Stromal cell of bone marrow (primary cell): Measurements from ENCODE around the gene ADGRF1.
"Not testable (repeated sequence)": the region's sequence is repeated elsewhere in the genome, so short reads cannot be mapped to it uniquely, and the experiment has no call there.

Experiments used
- DNase-seq: peaks from one replicate; pipeline ENCODE4 v3.0.0-alpha.2; 2012; ENCODE audit warnings: low read depth

The ADGRF1 gene

DNA sequence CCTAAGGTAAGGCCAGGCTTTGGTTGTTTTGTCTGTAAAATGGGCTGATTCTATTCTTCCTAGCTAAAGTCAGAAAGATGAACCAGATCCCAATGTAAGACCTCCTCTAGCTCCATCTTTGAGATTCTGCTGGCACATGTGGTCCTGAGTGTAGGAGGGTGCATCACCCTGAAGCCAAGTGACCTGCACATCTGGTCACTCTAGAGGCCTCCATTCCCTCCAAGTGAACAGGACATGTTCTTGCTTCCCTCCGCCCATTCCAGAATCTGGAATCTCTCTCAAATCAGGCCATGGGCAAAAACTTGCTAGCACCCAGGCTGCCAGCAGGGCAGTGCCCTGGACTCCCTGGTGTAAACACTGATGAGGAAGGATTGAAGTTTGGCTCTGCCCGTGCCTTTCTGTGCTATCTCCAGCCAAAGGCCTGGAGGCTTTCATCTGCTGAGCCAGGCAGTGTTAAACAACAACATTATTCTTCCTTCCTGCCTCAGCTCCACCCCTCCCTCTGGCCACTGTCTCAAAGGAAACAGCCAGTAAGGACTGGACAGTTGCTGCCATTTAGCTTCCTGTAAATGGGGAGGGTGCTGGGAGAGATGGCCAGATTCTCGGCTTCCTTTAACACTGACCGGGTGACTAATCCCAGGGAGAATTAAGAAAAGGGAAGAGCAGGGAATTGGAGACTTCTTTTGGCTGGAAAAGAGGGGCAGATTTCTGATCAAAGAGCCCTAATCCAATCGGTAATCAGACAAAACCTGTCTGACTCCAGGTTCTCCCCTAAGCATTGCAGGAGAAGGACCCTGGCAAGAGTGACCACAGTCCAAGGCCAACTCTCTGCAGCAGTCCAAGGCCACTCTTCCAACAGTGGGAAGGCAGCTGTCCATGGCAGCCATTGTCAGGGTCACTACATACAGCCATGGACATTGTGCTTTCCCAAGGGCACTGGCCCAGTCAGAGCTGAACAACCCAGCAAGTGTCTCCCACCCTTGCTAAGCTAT is 19.5 kb upstream of the ADGRF1 start:
- DNase-seq = no peak

DNA sequence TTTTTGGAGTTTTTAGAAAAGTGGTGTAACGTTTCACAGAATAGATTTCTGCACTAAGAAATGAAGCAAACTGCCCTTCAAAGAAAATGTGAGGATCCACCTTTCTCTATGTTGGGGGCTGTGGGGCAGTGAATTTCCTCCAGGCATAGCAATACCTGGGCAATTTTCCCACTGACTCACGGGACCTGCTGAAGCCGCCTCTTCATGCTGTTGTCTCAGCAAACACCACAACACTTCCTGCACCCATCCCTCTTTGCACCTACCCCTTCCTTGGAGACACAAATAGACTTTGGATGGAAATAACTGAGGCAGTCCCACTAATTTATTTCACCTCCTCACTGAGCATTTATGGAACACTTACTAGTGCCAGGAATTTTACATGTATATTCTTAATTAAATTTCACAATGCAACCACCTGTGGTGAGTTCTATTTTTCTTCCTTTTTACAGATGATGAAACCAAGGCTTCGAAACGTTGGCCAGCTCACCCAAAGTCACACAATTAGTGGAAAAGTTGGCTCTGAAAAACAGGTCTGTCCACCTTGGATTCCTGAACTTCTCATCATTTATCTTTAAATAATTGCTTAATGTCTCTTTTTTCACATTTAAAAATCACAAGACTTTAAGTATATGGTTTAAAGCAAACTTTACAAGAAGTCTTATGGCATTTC is 17.2 kb upstream of the ADGRF1 start:
- no peak for DNase-seq

DNA sequence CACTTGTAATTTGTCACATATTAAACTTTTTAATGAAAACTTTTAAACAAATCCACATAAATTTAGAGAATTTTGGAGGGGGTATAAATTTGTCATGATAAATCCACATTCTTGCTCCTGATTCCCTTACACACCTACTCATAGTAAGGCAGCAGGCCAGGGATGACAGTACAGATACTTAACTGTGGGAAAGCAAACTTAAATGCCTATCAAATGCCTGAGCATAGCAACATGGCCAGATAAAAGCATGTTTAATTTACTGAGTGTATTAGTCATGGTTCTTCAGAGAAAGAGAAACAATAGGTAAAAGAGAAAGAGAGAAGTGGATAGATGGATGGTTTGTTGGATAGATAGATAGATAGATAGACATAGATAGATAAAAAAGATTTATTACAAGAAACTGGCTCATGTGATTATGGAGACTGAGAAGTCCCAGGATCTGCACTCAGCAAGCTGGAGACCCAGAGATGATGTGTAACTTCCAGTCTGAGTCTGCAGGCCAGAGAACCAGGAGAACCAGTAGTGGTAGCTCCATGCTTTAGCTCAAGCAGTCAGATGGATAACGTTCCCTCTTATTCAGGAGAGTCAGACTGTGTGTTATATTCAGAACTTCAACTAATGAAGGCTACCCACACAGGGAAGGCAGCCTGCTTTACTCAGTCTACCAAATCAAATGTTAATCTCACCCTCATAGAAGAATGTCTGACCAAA is 15.9 kb upstream of the ADGRF1 start:
- DNase-seq = no peak

DNA sequence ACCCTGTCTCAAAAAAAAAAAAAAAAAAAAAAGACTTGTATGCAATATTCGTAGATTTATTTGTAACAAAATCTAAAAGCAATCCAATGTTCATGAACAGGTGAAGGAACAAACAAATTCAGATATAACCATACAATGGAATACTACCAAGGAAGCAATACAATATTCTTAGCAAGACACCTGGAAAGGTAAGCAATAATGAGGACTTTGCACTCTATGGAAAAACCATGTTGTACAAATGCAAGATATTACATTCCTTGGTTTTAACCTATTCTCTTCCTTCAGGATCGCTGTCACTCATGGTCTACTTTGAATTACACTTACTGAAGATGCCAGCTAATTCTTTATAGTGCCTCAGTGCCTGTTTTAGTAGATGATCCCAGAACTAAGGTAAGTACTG is 14.7 kb upstream of the ADGRF1 start:
- no peak for DNase-seq

DNA sequence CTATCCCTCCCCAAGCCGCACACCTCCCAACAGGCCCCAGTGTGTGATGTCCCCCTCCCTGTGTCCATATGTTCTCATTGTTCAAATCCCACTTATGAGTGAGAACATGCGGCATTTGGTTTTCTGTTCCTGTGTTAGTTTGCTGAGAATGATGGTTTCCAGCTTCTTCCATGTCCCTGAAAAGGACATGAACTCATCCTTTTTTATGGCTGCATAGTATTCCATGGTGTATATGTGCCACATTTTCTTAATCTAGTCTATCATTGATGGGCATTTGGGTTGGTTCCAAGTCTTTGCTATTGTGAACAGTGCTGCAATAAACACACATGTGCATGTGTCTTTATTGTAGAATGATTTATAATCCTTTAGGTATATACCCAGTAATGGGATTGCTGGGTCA is 12.2 kb upstream of the ADGRF1 start:
- not testable (repeated sequence) for DNase-seq

DNA sequence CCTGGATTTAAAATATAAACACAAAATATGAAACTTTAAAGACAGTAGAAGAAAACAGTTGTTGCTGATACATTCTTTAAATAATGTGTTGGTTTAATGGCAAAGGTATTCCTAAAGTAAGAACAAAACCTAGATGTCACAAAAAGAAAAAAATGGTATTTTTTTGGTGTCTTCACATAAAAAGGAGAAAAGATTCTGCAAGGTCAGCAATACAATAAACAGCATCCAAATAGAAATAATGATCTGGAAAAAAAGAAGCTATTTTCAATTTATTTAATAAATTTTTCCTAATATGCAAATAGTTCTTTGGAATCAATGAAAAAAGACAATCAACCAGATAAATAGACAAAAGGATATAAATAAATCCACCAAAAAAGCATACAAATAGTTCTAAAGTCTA is 6.5 kb upstream of the ADGRF1 start:
- no peak for DNase-seq

DNA sequence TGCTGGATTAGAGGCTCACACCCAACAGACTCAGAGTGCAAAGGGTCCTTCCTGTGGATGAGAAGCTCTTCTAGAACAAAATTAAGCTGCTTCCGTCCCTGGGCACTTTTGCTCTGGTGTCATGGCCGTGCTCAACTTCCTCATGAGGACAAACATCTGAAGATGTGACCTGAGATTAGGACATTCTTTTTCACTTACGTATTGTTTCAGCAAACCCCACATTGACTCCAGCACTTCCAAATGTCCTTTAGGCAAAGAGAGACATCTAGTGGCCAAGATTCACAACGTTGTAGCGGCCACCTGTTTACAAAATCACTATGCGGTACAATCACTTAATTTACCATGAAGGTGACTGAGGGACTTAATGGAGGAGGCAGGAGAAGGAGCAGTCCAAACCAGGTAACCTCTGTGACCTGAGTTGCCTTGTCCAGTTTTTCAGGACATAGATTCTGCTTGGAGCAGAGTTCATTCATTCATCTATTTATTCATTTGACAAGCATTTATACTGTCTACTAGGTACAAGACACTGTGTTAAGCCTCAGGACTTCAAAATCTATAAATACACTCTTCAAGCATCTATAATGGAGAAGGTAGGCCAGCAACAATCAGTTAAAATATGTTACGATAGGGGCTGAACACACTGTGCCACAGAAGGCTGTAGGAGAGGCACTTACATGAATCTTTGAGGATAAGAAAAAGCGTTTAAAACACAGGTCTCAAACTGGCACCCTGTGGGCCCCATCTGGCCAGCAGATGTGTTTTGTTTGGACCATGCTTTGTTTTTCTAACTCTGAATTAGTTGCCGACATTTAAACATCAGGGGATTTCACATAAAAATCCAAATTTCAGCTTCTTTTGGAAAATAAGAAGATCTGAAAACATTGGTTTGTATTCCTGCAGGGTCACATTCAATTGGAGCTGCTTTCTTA is 5.6 kb upstream of the ADGRF1 start:
- peak; percentile 26 for DNase-seq

DNA sequence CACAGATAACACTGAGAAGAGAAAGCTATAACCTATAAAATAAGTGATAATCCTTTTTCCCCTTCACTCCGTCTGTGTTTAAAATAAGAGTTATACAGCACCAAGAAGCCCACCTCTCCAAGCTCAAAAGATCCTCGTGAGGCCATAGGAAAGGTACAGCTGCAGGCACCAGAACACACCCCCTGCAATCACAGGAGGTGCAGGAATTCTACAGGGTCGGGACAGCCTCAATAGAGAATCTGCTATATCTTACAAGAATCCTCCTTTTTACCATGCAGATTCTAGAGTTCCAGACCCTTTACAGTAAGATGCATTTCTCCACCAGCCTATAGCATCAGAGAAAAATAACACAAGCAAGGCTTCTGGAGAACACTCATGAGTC is 5.0 kb upstream of the ADGRF1 start:
- no peak for DNase-seq

DNA sequence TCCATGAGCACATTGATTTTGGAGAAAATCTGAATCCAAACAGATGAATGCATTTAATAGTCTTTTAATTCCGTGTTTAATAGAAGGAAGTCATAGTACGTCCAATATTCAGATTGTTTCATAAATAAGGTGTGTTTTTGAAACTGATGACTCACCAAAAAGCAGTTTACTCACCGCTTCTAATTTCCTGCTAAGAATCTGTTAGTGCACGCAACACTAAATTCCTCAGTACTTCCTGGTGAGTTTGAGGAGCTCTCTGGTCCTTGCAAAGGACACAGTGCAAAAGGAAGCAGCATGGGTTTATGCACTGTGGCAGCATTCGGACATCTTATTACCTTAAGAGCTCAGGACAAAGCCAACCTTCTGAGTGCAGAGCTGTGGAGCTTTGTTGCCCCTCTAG is 2.3 kb upstream of the ADGRF1 start:
- no peak for DNase-seq

DNA sequence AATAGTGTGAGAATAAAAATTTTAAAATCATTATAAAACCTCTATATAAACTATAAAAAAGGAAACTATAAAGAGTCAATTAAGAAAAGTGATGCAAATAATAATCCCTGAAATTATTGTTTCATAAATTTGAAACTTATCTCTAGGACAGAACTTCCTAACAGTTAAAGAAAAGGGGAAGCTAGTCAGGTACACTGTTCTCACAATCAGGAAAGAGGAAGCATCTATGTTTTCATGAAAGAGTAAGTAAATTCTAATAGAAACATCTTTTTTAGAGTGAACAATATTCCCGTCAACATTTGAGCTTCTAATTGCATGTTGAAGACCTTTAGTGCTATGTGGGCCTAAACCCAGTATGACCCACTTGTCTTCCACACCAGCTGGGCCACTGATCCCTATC is 1.2 kb upstream of the ADGRF1 start:
- no peak for DNase-seq

DNA sequence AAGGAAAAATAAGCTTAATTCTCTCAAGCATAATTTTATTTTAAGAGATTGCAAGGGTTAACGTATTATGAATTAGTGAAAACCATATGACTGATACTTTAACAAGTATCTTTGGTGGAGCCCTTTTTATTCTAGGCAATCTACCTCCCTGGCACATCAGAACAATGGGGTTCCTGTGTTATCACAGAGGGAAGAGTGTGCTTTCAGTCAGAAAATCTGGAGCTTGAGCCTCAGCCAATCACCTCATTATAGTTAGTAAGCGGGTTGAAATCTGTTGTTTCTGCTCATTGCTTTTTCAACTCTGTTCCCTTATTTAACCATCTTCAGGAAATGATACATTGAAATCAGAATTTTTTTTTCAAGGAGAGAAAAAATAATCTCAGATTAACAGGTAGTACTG is 391 bp downstream of the ADGRF1 start:
- DNase-seq = no peak

DNA sequence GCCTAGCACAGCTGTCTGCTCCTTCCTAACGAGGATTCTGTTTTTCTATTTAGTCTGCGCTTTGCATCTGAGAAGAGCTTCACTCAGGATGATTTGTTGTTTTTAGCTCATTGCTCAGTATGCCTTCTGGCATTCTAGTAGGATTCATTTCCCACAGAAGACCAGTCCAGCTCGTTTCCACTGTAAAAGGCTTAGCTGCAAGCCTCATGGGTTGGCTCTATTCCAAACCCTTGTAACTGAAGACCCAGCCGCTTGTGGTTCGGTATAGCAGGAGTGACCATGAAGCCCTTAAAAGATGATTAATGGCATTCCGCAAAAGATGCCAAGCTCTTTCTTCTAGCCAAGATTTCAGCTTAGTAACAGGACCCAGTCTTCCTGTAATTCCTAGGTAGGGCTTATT is 7.2 kb downstream of the ADGRF1 start:
- DNase-seq = peak; percentile 91

DNA sequence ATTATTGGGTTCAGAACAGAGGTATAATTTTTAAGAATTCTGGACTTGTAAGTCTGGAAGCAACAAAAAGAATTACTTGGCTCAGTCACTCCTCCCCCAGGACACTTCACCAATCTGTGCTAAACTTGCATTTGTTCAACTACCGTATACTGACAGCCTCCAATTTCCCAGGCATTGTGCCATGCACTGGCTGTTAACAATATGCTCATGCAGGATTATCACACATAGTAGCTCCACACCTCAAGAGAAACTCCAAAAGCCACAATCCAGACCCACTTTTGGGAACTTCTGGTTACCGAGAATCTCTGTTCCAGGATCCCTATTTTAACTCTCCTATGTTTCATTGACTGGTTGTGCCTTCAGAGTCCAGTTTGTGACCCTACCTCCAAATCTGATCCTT is 7.7 kb downstream of the ADGRF1 start:
- DNase-seq = no peak

DNA sequence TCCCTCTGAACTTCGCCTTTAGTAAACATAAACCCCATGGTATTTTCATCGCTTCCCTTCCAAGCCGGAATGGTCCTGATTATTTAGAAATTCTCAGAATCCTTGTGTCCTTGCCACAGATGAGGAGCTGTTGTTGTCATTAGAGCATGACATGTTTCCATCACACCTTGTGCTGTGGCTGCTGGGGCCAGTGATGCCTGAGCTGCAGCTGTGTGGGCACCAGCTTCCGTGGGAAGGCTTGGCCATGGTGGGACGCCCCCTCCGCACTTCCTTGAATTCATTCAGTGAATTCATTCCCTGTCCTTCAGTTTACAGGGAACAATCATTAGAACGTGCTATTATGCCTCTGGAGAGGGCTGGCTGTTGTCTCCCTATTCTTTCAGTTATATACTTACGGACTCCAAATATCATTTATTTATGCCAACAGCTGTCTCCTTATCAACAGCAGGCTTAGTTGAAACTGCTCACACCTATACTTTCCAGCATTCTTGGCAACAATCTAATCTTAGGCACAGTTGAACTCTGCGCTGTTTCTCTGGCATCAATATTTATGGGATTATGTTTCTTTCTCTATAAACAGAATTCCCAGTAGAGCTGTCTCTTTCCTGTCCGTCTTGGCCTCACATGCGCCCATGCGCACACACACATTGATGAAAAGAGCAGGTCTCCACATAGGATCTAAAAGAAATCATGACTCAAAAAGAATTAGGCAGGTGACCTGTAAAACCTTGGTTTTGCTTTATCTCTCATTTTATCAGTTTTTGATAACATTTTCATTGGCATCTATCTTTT is 9.0 kb downstream of the ADGRF1 start:
- DNase-seq = no peak

DNA sequence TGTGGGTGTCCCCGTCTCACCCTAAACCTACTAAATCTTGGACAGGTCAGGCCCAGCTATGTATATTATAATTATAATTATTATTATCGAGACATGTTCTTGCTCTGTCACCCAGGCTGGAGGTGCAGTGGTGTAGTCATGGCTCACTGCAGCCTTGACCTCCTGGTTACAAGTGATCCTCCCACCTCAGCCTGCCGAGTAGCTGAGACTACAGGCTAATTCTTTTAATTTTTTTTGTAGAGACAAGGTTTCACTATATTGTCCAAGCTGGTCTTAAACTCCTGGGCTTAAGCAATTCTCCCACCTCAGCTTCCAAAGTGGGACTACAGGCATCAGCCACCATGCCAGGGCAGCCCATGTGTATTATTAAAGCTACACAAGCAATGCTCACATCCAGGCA is 10.5 kb downstream of the ADGRF1 start:
- DNase-seq = no peak

DNA sequence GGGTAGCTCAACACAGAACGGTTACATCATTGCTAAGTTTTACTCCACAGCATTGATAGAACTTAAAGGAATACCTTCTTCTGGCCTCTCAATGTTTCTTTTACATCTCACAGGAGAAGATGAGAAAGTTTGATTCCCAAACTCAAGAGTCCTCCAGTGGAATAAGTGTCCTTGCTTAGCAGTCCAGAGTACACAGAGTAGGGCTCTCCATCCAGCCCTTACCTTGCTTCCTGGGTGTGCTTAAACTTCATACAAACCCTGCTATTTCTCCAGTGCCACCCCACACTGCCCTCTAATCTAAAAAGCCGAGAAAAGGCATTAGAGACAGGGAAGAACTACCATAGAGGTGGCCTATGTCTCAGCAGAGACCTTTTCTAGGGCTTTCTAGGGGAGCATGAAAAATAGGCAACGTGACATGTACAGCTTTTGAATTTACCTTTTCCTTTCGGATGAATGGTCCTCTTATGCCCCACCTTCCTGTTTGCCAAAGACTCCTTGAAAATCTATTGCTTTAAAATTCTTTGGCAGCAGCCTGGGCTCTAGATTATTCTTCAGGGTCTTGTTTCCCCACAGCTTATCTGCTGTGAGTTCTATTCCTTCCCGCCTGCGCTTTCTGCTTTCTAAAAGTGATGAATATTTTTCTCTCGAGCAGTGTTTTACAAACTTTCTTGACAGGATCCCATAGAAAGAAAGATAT is 12.1 kb downstream of the ADGRF1 start:
- DNase-seq = no peak

DNA sequence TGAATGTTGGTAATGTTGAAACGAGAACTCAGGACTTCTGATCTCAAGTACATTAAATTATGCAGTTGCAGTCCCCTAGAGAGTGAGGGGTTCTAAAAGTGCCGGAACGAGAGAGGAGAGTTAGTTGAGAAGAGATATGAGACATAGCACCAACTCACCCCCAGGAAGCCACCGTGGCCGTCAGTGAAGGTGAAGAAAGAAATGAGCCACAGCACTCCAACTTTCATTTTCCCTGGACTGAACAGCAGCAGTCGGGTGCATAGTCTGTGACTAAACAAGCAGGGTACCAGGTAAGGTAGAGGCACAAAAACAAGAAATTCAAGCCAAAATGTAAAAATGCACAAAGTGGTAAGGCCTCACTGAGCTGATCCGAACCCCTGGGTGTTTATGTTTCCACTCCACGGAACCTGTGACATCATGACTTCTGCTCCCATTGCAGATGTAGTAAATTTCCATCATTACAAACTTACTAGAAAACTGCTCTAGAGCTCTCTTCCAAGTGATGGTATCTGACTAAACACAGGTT is 13.2 kb downstream of the ADGRF1 start:
- DNase-seq = no peak

DNA sequence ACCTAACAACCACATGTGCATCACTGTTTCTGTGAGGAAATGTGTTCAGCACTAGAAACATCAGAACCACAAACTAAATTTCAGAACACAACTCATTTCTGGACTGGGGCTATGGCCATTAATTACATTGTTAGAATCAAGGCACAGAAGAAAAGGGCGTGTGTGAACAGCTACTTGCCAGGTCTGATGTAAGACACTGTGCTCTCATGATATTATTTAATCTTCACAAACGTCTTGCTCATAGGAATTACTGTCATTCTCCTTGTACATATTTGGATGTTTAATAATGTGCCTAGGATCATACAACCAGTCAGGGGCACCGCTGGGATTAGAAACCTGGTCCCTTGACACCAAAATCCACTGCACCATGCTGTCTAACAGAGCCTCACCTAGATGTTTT is 14.8 kb downstream of the ADGRF1 start:
- DNase-seq = no peak

DNA sequence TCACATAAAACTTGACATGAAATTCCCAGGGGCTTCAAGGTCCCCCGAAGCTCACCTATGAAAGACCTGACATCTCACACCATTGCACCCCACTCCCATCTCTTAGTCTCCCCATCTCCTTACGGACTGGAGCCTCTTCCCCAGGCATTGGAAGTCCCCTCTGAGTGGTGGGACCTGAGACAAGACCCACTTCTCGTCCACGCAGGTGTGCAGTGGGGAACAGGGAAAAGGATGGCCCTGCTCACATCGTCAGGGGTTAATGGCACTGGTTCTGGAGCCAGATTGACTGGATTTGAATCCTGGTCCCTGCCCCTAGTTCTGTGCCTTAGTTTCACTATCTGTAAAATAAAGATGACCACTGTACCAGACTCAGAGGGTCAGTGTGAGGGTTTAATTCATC is 15.5 kb downstream of the ADGRF1 start:
- no peak for DNase-seq

DNA sequence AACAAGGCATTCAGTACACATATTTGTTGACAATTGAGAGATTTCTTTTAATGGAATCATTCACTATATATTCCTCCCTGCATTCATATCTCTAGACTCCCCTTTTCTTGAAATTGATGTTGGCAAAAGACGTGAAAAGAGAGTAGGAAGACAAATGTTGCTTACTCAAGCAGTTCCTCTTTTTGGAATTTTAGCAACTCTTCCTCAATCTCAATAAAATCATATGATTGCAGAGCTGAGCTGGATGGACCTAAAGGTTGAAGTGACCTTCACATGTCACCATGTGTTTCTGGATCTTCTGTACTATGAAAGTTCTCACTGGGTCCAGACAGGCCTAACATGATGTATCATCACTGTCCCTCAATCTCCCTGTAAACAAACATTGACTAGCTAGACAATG is 18.6 kb downstream of the ADGRF1 start:
- DNase-seq = no peak
